ENCODE results near the gene FMNL2.

Gene FMNL2

DNA sequence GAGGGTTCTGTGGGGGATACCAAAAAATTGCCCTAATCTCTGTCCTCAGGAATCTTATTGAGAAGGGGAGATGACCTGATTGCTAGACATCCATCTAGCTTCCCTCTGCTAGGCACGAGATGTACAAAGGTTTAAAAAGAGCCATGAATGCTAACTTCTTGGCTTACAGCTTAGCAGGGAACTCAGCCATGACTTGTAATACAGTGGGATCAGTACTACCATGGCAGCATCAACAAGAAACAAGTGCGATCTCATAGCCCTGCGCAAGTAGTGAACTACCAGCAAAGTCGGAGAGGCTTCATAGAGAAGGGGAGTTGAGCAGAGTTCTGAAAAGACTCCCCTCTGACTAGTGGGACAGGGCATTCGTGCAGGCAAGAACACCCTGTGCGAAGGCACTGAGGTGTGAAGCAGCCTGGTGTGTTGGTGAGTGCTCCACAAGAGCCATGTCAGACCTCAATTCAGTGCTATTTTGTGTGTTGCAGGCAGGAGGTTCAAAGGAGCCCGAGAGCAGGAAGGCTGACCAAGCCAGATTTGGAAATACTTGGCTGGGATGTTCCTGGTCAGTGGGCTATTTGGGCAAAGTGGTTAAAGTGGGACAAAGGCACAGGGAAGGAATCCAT lies 130.0 kb downstream of the FMNL2 start:
- peak; percentile 9 for DNase-seq (ENCODE audit: low read depth)
- no peak for TF ChIP-seq CTCF (IDR thresholded peaks at IDR 0.05; ENCODE audit: insufficient read depth, low read depth, low read length, missing control alignments)
- no peak overlapping the region for H3K4me3 ChIP-seq (ENCODE audit: low read depth, low read length)

GRCh38 chr2:152465541-152465940 lies 130.6 kb downstream of the FMNL2 start:
- H3K4me3 ChIP-seq (ENCODE audit: low read depth, low read length) = no peak overlapping the region
- TF ChIP-seq CTCF (IDR thresholded peaks at IDR 0.05; ENCODE audit: insufficient read depth, low read depth, low read length, missing control alignments) = no peak
- DNase-seq (ENCODE audit: low read depth) = no peak

GRCh38 chr2:152466041-152466440 lies 131.1 kb downstream of the FMNL2 start:
- TF ChIP-seq CTCF (IDR thresholded peaks at IDR 0.05; ENCODE audit: insufficient read depth, low read depth, low read length, missing control alignments) = peak; percentile 12
- peak; percentile 75 for DNase-seq (ENCODE audit: low read depth)

GRCh38 chr2:152466980-152467676 lies 132.2 kb downstream of the FMNL2 start:
- TF ChIP-seq CTCF (IDR thresholded peaks at IDR 0.05; ENCODE audit: insufficient read depth, low read depth, low read length, missing control alignments) = no peak
- peak overlapping the region; percentile 59 for H3K4me3 ChIP-seq (ENCODE audit: low read depth, low read length)
- peak; percentile 89 for DNase-seq (ENCODE audit: low read depth)

More at GRCh38 chr2:152466041-152466440, 131.1 kb downstream of the FMNL2 start:
- H3K4me3 ChIP-seq (ENCODE audit: low read depth, low read length) = no peak overlapping the region

DNA sequence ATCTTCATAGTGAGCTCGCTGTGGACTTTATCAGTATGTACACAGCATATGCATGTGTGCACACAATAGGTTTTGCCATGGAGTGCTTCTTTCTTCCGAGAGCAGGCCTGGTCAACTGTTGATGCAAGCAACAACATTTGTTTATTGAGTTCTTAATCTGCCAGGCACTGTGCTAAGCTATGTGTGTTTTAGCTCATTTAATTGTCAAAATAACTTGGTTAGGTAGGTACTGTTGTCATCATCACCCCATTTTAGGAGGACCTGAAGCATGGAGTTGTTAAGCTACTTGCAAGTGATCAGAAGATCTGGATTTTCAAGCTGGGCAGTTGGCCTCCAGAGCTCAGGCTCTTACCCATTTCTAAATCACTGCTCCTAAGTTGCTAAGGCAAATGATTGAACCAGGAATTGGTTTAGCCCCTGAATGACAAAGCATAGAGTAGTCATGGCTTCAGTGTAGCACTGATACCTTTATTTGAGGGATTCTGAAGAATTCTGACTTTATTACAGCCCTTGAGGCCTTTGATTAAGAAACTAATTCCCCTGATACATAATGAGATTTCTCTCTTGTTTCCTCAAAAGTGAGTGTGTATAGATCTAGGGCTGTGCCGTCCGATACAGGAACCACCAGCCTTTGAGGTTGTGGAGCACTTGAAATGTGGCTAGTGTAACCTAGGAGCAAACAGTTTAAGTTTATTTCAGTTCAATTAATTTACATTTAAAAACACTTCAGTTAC lies 132.9 kb downstream of the FMNL2 start:
- TF ChIP-seq CTCF (IDR thresholded peaks at IDR 0.05; ENCODE audit: insufficient read depth, low read depth, low read length, missing control alignments) = no peak
- H3K4me3 ChIP-seq (ENCODE audit: low read depth, low read length) = peak overlapping the region; percentile 59
- DNase-seq (ENCODE audit: low read depth) = peak; percentile 30

GRCh38 chr2:152468899-152469692 lies 134.1 kb downstream of the FMNL2 start:
- peak; percentile 61 for DNase-seq (ENCODE audit: low read depth)
- peak overlapping the region; percentile 10 for H3K4me3 ChIP-seq (ENCODE audit: low read depth, low read length)
- TF ChIP-seq CTCF (IDR thresholded peaks at IDR 0.05; ENCODE audit: insufficient read depth, low read depth, low read length, missing control alignments) = no peak
